Stimulated activated CD4-positive, alpha-beta T cell treated with anti-CD3 and anti-CD28 coated beads, Interleukin-15, amount 100 ng/mL, for 48 hours (primary cell): ENCODE results near the gene HMX1.

ENCODE experiments used
- DNase-seq, 2 donors: peaks; one replicate each; pipeline ENCODE4 v3.0.0-alpha.2; 2020; ENCODE audit warnings: low read depth in 2 of 2

Gene HMX1

DNA sequence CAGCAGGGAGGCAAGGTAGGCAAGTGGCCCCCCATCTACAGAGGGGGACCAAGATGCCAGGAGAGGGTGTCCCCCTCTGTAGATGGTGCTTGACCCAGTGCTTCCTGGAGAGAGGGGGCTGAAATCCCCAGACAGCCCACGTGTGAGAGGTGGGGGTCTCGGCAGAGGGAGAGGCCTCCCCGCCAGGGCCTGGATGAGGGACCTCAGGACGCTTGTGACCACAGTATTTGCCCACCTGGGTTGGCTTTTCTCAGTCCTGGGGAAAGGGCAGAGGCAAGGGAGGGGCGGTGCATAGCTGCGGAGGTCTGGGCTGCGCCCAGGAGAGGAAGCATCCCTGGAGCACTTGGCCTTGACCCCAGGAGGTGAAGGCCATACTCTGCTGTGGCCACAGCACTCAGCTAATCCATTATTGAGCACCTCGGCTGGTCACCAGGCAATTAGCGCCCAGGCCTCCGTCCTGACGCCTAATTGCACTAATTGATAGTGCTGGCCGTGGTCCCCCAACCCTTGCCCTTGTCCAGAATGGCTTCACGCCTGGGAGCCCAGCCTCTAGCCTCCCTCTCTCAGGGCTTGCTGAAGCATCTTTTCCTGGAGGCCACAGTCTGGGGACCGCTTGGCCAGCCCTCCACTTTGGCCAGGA is 30.7 kb downstream of the HMX1 start:
- DNase-seq = no peak

DNA sequence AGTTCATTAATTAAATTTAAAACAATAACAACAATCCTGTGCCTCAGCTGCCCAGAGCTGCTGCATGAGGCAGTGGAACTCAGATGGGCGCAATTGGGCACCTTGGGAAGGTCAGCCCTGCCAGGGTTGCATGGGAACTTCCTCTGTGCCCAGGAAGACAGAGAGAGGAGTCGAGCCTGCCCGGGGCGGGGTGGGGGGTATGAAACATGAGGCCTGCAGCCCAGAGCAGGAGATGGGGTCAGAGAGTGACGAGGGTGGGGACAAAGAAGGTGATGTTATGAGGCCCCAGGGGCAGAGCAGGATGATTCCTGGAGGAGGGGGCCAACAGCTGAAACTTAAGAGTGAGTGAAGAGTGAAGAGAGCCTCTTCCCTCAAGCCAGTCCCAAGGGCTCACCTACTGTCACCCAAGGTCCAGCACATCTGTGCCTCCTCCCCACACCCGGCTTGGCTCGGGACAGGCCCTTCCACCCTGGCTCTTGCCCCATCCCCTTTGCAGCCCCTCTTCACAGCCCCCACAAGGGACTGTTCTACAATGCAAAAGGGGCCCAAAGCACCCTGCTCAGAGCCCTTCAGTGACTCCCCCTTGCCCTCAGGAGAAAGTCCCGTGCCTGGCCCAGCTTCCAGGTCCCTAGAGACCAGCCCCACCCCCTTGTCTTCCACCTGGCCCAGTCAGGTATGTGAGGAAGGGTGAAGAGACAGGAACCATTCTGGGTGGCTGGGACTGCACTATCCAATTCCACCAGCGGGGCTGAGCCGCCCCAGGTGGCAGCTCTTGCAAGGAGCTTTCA is 31.4 kb downstream of the HMX1 start:
- no peak for DNase-seq

DNA sequence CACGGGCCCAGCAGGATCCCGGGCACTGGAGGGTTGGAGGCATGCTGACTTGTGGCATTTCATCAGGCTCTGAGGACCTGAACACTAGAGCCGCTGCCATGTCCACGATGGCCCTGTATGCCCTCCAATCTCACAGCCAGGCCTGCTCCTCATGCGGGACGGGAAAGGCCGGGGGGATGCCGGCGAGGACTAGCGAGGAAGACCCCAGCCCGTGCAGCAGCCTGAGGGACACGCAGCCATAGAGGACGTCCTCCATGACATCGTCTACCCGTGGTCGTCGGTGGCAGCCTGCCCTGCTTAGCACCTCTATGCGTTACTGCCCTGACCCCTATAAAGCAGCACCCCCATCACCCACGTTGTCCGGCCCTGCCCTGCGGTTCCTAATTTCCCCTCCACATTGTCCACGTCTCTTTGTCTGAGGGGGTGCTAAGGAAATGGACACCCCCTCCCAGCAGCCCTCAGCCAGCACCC is 32.6 kb downstream of the HMX1 start:
- DNase-seq = no peak

- DNase-seq = no peak
Measured at GRCh38 chr4:8838296-8838960, 33.2 kb downstream of the HMX1 start.

GRCh38 chr4:8837181-8837841 is 34.3 kb downstream of the HMX1 start:
- no peak for DNase-seq

DNA sequence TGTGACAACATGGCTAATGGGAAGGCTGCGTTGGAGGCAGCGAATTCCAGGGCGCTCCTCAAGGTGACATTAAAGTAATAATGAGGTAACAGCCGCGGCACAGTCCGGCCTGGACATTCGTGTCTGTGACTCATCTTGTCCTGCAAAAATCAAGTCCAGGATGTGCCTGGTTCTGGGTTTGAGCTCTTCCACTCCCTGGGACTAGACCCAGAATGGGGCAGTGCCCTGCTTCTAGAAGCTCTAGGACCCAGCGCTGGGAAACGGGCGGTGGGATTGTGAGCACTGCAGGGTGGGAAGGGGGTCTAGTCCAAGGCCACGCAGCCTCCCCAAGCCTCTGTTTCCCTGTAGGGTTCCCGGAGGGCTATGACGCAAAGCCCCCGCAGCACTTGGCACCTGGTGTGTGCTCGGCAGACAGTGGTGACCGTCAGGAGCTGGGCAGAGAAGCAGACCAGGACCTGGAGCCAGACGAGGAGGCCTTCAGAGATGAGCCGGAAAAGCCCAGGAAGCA is 34.9 kb downstream of the HMX1 start:
- no peak for DNase-seq

DNA sequence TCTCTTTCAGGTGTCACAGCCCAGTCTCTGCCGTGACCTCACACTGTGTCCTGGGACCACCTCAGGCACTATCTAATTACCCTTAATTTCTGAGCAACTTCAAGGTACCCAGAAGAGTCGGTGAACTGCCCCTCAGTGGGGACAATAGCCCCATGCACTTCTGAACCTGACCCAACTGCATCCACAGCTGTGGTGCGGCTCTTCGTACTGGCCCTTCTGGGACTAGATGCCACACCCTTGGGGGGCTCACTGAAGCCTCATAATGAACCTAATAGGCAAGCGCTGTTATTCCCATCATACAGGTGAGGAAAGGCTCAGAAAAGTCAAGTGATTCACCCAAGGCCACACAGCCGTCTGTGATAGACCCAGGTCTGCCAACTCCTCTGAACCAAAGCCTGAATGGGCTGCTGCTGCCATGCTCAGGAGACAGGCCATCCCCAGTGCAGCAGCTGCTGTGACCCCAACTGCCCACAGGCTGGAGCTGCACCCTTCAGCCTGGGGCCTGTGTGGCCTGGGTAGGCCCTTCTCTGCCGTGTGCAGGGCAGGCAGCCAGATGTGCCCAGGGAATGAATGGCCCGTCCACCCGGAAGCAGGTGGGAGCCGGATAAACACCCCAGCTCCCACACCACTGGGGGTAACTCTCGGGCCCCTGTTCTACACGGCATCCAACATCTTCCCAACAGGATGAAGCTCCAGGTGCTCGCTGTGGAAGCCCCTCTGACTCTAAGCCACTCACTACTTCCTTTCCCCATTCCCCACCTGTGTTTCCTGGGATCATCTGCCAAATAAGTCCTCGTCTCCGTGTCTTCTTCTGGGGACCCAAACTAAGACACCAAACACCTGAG is 35.9 kb downstream of the HMX1 start:
- DNase-seq = no peak

DNA sequence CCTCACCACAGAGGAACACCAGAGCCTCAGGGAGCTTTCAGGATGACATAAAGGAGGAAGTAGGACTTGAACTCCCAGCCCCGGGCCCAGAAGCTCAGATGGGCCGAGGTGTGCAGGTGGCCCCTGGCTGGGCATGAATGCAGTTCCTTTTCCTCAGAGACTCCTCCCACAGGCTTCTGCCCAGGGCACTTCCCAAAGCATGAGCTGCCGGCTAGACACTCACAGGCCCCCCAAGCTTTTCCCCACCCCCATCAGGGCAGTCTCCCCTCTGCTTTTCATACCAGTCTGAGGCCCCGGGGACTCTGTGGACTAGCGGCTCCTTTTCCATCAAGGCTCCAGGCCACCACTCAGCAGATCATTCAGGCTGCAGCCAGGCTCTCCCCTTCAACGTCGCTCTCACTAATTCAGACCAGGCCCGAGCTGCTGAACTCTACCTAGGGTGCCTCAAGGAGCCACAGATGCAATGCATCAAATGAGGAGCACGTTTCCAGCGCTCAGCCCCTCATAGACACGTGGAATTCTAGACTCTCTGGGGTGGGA is 36.9 kb downstream of the HMX1 start:
- DNase-seq = no peak

GRCh38 chr4:8832113-8832915 is 39.3 kb downstream of the HMX1 start:
- DNase-seq = no peak

DNA sequence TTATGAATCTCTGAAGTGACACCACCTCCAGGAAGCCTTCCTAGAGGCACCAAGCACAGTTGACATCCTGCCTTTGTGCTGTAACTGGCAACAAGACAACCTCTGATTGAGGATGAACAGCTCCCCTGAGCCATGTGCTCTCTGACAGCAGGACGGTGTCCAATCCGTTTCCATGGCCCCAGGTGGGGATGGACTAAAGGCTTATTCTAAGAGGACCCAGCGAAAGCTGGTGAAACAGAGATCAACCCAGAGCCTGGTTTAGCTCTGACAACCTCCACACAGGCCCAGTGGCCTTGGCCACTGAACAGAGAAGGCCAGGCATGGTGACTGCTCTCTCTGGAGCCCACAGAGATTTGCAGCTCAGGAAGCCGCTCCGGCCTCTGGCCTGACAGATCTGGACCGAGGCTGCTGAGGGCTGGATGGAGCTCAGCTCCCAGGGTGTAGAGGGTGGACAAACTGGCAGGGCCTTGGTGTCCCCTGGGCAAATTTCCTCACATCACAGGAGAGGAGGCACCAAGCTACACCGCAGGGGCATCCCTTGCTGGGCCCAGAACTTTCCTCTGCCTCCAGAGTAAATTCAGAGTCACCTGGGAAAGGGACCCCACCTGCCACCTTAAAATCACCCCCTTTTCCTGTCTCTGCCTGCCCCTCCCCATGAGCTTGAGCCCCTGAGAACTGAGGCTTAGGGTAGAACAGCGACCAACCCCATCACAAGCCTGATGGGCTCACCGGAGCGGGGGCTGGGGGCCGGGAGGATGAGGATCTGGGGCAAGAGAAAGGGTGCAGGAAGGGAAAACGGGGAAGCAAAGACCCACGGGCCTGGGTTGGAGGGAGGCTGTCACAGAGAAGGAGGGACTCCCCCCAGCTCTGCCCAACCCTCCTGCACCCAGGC is 40.2 kb downstream of the HMX1 start:
- DNase-seq = no peak

- DNase-seq = no peak
Measured at GRCh38 chr4:8830611-8831200, 40.9 kb downstream of the HMX1 start.

DNA sequence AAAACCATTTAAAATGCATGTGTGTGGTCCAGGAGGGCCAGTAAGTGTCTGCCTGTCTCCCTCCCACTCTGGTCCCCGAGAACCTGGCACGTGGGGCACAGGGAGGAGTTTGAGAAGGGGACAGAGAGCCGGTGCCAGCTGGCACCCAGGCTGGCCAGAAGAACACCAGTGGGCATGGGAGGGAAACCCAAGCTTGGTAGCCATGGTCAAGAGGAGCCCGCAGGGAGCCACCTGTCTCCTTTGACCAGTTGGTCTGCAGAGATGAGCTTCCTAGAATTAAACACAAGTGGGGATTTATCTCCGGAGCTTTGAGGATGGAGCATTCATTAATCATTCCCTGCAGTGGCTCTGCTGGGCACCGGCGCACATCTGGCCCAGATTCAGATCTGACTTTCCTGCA is 41.6 kb downstream of the HMX1 start:
- DNase-seq = no peak

DNA sequence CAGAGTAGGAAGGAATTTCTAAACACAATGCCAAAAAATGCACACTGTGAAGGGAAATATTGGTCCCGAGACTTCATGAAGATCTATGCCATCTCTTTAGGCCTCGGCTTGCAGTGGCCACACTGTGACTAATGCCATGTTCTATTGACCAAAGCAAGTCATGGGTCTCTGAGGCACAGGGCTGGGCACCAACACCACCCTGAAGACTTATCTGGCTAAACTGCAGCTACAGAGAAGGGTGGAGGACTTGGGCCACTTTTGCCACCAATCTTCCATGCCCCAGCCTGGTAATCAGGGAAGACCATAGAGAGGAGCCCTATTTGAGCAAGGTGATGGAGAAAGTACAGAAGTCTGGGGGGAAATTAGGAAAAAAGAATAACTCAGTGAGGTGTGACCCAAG is 42.1 kb downstream of the HMX1 start:
- no peak for DNase-seq

- DNase-seq = no peak
Measured at GRCh38 chr4:8828869-8829268, 42.8 kb downstream of the HMX1 start.

DNA sequence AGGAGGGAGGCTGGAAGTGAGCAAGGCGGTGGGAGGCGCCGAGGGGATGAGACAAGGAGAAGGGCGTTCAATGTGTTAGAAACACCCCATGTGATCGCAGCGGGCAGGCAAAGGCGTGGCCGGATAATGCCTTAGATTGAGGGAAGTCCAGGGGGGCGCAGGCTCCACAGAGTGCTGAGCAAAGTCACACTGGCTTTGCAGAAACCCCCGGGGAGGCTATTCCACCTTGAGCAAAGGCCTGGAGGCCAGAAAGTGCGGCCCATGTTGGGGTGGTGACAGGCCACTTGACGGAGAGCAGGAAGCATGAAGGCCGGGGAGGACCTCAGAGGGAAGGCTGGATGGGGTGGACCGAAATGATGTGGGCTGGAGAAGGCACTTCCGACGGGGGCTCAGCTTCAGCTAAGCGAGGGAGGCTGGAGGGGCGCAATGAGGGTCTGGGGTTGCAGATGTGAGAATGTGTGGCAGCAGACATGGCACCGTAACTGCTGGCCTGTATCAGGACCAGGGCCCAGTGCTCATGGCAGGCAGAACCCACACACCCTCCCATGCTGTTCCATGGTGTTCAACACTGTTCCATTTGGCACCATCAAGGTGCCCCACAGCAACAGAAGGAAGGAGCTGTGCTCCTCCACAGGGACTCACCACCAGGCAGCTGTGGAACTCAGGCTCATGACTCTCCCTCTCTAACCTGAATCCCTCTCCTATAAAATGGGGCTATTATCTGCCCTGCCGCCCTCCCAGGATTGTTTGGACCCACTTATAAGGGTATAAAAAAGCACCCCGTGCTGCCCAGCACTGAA is 50.3 kb downstream of the HMX1 start:
- DNase-seq = no peak

- no peak for DNase-seq
Measured at GRCh38 chr4:8820178-8821102, 51.2 kb downstream of the HMX1 start.
